GM21526 (cell line): ENCODE measurements around the gene CHKB.
"Not testable (repeated sequence)": the region's sequence is repeated elsewhere in the genome, so short reads cannot be mapped to it uniquely, and the experiment has no call there.

ENCODE experiments used
- ATAC-seq: cut with Tn5 transposase; IDR thresholded peaks from one replicate; pipeline ENCODE4 v1.9.1; 2021; ENCODE audit warnings: moderate library complexity; ENCODE audit not compliant: unreplicated experiment, low FRiP score

Gene CHKB

GRCh38 chr22:50556703-50557102, 25.9 kb downstream of the CHKB start:
- ATAC-seq, result no peak

GRCh38 chr22:50553310-50553709, 29.3 kb downstream of the CHKB start:
- ATAC-seq, result no peak

- ATAC-seq, result no peak
Observed at GRCh38 chr22:50551160-50551752, 31.4 kb downstream of the CHKB start.

- no peak for ATAC-seq
Observed at GRCh38 chr22:50550395-50550794, 32.3 kb downstream of the CHKB start.

- no peak for ATAC-seq
Observed at GRCh38 chr22:50548921-50549790, 33.5 kb downstream of the CHKB start.

GRCh38 chr22:50548040-50548920, 34.4 kb downstream of the CHKB start:
- ATAC-seq, result no peak

- no peak for ATAC-seq
Observed at GRCh38 chr22:50547263-50547985, 35.2 kb downstream of the CHKB start.

GRCh38 chr22:50546326-50547262, 36.1 kb downstream of the CHKB start:
- no peak for ATAC-seq

GRCh38 chr22:50545522-50546325, 36.9 kb downstream of the CHKB start, which contains the start of gene KLHDC7B:
KLHDC7B (plus strand) TSS chr22:50545899; CDS start chr22:50546244, 345 bp downstream.
- no peak for ATAC-seq

GRCh38 chr22:50544746-50545253, 37.8 kb downstream of the CHKB start:
- ATAC-seq, result no peak

- ATAC-seq, result no peak
Observed at GRCh38 chr22:50544078-50544745, 38.4 kb downstream of the CHKB start.

GRCh38 chr22:50542416-50542927, 40.2 kb downstream of the CHKB start:
- no peak for ATAC-seq

GRCh38 chr22:50541667-50542026, 41.0 kb downstream of the CHKB start:
- not testable (repeated sequence) for ATAC-seq

- ATAC-seq, result no peak
Observed at GRCh38 chr22:50540381-50540780, 42.3 kb downstream of the CHKB start.

GRCh38 chr22:50537765-50538164, 44.9 kb downstream of the CHKB start:
- no peak for ATAC-seq

- ATAC-seq, result no peak
Observed at GRCh38 chr22:50536226-50536625, 46.4 kb downstream of the CHKB start.

- ATAC-seq, result no peak
Observed at GRCh38 chr22:50535113-50535512, 47.5 kb downstream of the CHKB start.
